HEK293 (cell line): ENCODE data around the gene DNAH9.

Experiments used
- CTCF ChIP-seq: fragments of 450-650 bp; formaldehyde crosslinking; IDR thresholded peaks from 2 replicates; pipeline ENCODE4 v1.5.1; 2016; ENCODE audit warnings: missing biosample characterization, missing genetic modification characterization
- REST ChIP-seq: fragments of 450-650 bp; formaldehyde crosslinking; IDR thresholded peaks from 2 replicates; pipeline ENCODE4 v1.5.1; 2016; ENCODE audit warnings: missing biosample characterization, missing genetic modification characterization
- ZEB2 ChIP-seq: fragments of 450-650 bp; formaldehyde crosslinking; IDR thresholded peaks from 2 replicates; pipeline ENCODE4 v1.5.1; 2016; ENCODE audit warnings: missing biosample characterization, missing genetic modification characterization
- ZNF610 ChIP-seq: fragments of 450-650 bp; formaldehyde crosslinking; IDR thresholded peaks from 2 replicates; pipeline ENCODE4 v1.5.1; 2016; ENCODE audit warnings: missing biosample characterization, missing genetic modification characterization, borderline replicate concordance
- ZNF707 ChIP-seq: fragments of 450-650 bp; formaldehyde crosslinking; IDR thresholded peaks from 2 replicates; pipeline ENCODE4 v1.5.1; 2016; ENCODE audit warnings: missing biosample characterization, missing genetic modification characterization
- ZNF830 ChIP-seq: fragments of 450-650 bp; IDR thresholded peaks from 2 replicates; pipeline ENCODE4 v1.5.0; 2018; ENCODE audit warnings: missing biosample characterization, missing genetic modification characterization, low read depth, mild to moderate bottlenecking, moderate library complexity
- TF ChIP-seq, protein P1 (sequence below): fragments of 450-650 bp; formaldehyde crosslinking; IDR thresholded peaks from 2 replicates; pipeline ENCODE4 v1.5.1; 2016; ENCODE audit warnings: missing biosample characterization, missing genetic modification characterization
- TF ChIP-seq, protein P2 (sequence below): fragments of 450-650 bp; formaldehyde crosslinking; IDR thresholded peaks from 2 replicates; pipeline ENCODE4 v1.5.1; 2017; ENCODE audit warnings: missing biosample characterization, mild to moderate bottlenecking, missing genetic modification characterization, moderate library complexity

DNA sequence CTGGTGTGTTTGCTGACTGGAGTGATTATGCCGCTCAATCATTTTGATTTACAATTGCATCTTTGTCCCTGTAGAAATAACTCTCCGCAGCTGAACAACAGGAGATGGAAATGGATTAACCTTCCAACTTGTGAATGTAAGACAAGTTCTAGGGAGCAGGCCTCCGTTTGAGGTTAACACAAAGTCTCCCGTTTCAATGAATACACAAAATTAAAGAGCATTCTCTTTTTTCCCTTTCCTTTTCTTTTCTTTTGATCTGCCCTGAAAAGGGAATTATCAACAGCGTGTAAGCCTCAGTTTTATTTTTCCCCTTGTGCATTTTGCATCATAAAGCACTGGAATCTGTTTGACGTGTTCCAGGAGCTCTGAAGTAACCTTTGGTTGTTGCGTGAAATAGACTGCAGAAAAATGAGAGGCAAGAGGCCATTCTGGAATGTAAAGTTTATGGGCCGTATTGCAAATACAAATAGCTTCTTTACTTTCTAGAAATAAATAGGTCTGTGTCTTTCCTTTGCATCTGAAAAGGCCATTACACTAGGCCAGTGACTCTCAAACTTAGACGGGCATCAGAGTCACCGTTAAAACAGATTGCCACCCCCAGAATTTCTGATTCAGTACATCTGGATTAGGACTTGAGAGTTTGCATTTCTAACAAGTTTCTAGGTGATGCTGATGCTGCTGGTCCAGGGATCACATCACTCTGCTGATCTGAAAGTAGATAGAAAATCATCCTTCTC lies 234.3 kb downstream of the DNAH9 start:
- TF ChIP-seq ZNF610 (tag by site-specific recombination) (no peak), CTCF (no peak), REST (tag by site-specific recombination) (no peak), ZEB2 (tag by site-specific recombination) (no peak), ZNF830 (tag by site-specific recombination) (no peak), ZNF707 (no peak)
- TF ChIP-seq, protein P1, sequence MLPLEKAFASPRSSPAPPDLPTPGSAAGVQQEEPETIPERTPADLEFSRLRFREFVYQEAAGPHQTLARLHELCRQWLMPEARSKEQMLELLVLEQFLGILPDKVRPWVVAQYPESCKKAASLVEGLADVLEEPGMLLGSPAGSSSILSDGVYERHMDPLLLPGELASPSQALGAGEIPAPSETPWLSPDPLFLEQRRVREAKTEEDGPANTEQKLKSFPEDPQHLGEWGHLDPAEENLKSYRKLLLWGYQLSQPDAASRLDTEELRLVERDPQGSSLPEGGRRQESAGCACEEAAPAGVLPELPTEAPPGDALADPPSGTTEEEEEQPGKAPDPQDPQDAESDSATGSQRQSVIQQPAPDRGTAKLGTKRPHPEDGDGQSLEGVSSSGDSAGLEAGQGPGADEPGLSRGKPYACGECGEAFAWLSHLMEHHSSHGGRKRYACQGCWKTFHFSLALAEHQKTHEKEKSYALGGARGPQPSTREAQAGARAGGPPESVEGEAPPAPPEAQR (tag by site-specific recombination) = no peak
- TF ChIP-seq, protein P2, sequence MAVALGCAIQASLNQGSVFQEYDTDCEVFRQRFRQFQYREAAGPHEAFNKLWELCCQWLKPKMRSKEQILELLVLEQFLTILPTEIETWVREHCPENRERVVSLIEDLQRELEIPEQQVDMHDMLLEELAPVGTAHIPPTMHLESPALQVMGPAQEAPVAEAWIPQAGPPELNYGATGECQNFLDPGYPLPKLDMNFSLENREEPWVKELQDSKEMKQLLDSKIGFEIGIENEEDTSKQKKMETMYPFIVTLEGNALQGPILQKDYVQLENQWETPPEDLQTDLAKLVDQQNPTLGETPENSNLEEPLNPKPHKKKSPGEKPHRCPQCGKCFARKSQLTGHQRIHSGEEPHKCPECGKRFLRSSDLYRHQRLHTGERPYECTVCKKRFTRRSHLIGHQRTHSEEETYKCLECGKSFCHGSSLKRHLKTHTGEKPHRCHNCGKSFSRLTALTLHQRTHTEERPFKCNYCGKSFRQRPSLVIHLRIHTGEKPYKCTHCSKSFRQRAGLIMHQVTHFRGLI = no peak
